GM19099 (cell line): ENCODE results near the gene GRIK5.

Experiments used
- POLR2A ChIP-seq: IDR thresholded peaks from 3 replicates; pipeline ENCODE4 v1.6.1; 2011; ENCODE audit warnings: low read depth; ENCODE audit not compliant: insufficient read length; ENCODE audit errors: extremely low read depth

GRIK5 gene

DNA sequence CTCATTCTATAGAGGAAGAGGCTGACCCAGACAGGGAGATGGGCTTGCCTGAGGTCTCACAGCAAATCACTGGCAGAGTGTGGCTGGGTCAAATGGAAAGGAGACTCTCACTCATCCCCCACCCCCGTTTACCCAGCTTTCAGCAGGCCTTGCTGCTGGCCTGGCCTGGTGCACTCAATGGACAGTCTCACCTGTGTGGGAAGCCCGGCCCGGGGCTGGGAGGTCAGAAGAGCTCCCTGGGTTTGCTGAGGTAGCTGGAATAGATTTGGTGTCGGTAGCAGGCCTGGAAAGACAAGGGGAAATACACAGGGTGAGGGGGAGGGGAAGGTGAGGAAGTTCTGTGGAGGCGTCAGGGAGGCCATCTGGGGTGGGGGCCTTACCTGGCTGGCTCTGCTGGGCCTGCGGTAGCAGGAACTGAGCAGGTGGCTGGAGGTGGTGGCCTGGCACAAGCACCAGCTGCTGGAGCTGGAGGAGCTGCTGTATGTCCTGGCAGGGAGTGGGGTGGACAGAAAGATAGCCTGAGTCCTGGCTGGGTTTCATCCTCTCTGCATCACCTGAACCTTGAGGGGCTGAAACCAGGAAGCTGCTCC, 29.4 kb upstream of the GRIK5 start:
- no peak for TF ChIP-seq POLR2A

DNA sequence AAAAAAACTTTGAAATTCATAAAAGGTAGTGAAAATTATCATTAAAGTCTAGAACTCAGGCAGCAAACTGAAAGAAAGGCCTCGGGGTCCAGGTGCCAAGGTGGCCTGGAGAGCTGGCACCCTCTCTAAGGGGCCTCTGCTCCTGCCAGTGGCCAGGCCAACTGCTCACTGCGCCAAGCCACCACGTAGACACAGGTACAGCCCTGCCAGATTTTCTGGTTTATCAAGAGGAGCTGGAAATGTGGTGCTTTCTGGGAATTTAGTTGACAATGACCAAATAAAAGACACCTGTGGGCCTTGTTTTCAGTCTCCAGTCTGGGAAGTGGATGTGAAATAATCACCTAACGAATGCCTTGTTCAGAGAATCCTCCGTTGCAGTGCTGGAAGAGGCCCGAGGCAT, 28.8 kb upstream of the GRIK5 start:
- TF ChIP-seq POLR2A: no peak

DNA sequence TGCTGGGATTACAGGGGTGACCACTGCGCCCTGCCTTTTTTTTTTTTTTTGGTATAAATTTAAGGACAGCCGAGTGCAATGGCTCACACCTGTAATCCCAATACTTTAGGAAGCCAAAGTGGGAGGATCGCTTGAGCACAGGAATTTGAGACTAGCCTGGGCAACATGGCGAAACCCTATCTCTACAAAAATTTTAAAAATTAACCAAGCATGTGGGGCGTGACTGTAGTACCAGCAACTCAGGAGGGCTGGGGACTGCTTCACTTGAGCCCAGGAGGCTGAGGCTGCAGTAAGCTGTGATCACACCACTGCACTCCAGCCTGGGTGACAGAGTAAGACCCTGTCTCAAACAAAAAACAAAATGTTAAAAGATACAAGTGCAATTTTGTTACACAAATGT, 27.5 kb upstream of the GRIK5 start:
- no peak for TF ChIP-seq POLR2A

DNA sequence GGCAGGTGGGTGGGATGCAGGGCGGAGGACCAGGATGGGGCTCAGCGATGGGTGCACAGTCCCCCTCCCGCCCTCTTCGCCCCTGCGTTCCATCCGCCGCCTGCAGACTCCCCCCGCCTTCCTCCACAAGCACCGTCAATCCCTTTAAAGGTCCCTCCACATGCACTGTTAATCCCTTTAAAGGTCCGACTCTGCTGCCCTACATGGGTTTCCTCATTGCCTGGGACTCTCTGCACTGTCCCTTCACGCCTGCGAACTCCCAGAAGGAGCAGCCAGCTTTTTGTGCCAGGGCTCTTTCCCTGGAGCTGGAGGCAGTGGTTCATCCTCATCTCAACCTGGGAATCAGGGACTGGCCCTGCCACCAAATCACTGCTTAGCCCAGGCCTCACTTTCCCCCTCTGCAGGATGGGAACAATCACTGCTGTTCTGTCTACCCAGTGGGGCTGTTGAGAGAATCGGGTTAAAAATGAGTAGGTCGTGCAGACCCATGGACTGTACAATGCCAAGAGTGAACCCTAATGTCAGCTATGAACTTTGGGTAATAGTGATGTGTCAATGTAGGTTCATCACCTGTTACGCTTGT, 26.3 kb upstream of the GRIK5 start:
- no peak for TF ChIP-seq POLR2A

DNA sequence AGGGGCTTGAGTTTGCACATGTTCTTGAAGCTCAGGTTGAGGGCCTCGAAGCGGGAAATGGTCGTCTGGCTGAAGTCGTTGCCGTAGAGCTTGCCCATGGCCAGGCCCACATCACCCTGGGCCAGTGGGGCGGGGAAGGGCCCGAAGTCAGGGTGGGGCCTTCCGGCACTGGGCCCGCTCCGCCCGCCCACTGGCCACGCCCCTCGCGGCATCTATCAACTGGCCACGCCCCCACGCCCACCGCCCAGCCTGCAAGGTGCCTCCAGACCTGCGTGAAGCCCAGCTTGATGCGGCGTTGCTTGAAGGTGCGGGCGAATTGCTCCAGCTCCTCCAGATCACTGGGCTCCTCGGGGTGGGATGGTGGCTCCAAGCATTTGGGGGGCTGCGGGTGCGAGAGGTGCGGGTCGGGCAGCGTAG, 25.8 kb upstream of the GRIK5 start:
- no peak for TF ChIP-seq POLR2A

DNA sequence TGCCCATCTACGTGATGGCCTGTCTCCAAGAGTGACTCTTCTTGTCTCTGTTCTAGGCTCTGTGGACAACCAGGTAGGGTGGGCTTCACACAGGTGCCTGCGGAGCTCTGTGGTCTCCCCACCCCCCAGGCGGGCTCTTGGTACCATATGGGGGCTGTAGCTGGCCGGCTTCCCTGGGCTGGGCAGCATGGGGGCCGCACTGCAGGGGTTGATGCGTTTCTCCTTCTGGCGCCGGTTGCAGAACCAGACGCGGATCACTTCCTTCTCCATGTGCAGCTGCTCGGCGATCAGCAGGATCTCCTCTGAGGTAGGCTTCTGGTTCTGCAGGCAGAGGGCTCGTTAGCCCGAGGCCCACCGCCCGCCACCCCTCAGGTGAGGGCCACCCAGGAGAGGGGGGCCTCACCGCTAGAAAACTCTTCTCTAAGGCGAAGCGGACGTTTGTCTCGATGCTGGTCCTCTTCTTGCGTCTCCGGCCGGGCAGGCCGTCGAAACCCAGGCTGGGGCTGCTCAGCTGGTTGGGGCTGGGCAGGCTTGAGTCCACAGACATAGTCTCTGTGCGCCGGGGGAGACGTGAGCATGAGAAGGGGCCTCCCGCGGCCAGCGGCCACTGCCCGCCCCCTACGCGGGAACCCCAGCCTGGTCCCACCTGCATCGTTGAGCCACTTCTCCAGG, 25.3 kb upstream of the GRIK5 start:
- TF ChIP-seq POLR2A: no peak

DNA sequence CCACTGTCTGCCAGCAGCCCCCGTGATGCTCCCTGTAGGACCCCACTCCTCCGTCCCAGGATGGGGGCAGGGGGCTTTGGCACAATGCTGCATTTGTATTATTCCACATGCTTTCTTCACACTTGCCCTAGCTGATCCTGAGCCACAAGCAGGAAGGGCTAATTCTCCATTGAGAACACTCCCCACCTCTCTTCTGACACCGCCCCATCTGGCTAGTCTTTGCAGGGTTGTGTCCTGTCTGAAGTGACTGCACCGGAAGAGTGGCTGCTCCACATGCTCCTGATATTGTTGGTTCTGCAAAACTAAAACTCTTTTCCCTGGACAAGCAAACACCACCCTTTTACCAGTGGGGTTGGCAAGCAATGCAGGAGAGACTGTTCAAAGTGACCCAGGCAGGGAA, 23.9 kb upstream of the GRIK5 start:
- no peak for TF ChIP-seq POLR2A

DNA sequence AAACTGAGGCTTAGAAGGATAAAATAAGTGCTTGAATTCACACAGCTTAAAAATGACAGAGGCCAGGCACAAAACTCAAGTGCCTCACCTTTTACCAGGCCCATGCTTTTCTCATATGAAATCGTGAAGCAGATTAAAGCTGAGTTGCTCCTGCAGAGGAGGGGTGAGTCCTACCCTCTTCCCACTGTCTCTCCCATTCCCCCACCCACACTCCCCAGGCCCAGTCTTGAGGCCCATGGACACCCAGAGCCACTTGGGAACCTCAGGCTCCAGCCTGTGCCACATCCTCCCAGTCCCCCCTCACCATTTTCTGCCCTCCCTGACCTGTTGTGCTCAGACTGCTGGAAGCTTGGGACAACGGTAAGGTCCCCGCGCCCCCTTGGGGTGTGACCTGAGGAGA, 23.5 kb upstream of the GRIK5 start:
- TF ChIP-seq POLR2A: no peak

DNA sequence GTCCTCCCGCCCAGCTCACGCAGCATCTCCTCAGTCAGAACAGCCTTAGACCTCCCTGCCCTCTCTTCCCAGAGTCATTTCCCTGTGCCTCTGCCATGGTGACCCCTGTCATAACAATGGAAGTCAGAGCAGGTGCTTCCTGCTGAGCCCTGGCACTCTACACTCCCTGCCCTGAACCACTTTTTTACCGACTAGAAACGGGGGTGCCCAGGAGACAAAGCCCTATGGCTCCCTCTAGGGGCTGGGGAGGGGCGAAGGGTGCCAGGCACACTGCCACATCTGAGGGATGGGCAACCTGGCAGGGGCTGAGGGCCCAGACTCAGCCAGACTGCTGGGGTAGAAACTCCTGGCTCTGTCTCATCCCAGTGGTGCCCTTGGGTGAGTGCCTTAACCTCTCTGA, 22.3 kb upstream of the GRIK5 start:
- TF ChIP-seq POLR2A: no peak

DNA sequence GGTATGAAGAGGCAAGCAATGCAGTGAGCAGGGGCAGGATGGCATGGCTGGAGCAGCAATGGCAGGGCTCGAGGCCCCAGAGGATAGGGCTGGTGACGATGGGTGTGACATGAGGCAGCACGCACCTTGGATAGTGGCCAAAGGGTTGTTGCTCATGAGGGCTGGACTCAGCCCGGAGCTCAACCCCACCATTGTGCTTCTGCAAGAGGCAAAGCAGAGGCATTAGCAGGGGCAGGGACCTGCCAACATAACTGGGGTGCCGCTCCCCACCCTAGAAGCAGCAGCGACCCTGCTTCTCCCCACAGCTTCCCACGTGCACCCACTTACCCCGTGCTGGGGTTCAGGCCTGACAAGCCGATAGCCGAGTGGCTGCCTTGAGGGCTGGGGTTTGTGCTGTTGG, 21.7 kb upstream of the GRIK5 start:
- TF ChIP-seq POLR2A: no peak

DNA sequence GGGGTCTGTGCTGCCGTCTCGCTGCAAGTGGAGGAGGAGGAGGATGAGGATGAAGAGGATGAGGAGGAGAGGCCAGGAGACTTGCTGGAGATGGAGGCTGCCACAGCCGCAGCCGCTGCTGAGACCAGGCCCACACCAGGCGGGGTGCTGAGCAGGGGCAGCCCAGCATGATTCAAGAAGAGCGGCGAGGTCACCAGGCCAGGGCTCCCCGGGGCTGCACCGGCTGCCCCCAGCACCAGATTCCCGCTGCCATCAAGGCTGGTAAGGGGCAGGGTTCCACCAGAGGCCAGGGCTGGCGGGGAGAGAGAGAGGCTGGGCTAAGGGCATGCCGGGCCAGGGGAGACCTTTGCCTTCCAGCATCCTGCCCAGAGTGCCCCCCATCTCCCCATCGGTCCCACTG, 21.3 kb upstream of the GRIK5 start:
- TF ChIP-seq POLR2A: no peak

DNA sequence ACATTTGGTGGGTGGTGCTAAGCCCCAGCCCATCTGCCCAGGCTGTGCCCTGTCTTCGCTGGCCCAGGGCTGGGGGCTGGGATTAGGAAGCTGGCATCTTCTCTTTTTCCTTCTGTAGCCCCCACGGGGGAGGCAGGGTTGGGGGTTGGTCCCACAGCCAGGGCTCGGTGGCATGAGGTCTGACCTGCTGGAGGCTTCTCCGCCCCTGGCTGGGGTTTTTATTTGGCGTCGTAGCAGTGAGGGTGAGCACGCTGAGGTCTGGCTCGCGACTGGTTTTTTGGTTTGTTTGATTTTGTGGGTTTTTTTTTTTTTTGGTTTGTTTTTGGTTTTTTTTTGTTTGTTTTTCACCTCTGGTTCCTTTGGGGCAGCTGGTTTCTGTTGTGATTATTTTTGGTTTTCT, 20.7 kb upstream of the GRIK5 start:
- TF ChIP-seq POLR2A: no peak

DNA sequence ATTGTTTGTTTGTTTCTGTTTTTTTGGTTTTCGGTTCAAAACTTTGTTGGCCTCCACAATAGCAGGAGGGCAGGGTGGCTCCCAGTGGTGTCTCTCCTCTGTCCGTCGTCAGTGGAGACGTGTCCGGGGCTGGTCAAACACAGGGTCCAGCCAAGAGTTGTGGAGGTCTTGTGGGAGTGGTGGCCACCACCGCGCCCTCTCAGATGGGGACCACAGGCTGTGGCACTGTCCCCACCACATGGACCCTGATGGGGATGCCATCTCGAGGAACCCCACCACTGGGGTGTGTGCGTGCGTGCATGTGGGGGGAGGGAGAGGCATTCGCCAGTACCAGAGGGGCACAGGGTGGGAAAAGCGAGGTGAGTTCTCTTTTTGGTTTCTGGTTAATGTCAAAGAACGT, 19.8 kb upstream of the GRIK5 start:
- TF ChIP-seq POLR2A: no peak

DNA sequence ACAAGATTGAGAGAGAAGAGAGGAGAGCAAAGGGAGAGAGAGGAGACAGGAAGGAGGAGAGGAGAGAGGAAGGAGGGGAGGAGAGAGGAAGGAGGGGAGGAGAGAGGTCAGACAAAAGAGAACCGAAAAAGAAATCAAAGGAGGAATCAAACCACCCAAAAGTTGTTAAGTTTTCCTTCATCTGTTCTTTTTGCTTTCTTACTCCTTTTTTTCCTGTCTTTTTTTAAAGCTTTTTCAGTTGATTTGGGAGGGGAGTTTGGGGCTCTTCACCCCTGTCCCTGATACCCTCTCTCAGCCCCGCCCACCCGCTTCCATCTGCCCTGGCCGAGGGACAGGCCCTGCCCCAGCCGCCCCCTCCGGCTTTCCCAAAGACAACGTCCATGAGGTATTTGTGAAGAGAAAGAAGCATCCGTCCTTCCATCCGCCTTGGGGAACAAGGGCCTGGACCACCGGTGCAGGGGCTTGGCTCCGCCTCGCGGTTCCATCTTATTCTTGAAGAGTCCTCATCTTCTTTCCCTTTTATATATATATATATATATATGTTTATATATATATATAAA, 19.3 kb upstream of the GRIK5 start:
- TF ChIP-seq POLR2A: no peak

DNA sequence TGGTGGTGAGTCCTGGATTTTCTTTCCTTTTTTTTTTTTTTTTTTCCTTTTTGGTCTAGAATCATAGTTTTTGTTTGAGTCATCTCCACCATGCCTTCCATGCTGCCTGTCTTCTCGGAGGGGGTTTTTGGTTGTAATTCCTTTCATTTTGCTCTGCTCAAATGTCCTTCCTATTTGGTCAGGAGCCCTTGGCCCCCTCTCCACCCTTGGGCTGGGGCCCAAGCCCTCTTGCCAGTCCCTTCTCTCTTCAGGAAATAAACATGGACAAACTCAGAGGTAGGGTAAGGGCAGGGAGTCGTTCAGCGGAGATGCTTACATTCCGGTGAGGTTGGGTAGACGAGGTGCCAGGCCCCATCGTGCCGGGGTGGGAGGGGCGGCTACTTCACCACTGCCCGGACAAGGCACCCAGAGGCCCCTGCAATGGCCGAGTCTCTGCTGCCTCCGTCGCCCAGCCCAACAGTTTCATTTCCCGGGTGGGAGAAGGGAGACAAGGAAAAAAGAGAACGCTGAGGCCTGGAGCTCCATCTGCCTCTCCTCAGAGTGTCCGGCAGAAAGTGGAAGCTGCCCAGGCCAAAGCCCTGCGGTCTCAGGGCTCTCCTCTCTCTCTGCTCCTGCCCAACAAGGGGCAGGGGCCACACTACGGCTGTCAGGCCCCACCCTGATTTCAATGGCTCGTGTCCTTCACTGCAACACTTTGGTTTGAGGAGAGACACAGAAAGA, 18.6 kb upstream of the GRIK5 start:
- no peak for TF ChIP-seq POLR2A
